ENCODE data around the gene ACY1.
A peak's percentile ranks its signal among the peaks of the same experiment; 100 is the strongest.

ACY1 gene

GRCh38 chr3:51995346-51996163 is 12.2 kb downstream of the ACY1 start, which contains the start of gene RPL29:
TSS of gene RPL29 (minus strand) at chr3:51995895. CDS start at chr3:51995461, 434 bp downstream.
- Histone ChIP-seq H3K9me3 (replicated peaks; ENCODE audit: insufficient read depth, low read length) (no peaks in the 10 kb centered on the region), H3K9me2 (replicated peaks; ENCODE audit: insufficient read depth, low read length) (no peaks in the 10 kb centered on the region), H3K4me1 (ENCODE audit: low read length) (peaks cover 8% of the 10 kb centered on the region), H2AFZ (ENCODE audit: low read length) (peak within 1 kb of the TSS; percentile 76; the same call in 1 of the 2 replicates), H3K79me2 (ENCODE audit: low read length) (peaks cover 30% of the 10 kb centered on the region), H3F3A (ENCODE audit: insufficient read depth, low read length) (peaks cover 30% of the 10 kb centered on the region), H3K4me3 (ENCODE audit: low read length) (peak within 1 kb of the TSS; percentile 94), H3K27me3 (replicated peaks; ENCODE audit: insufficient read depth, low read length) (peaks cover 10% of the 10 kb centered on the region; the same call in 1 of the 2 replicates), H3K4me2 (ENCODE audit: low read depth, low read length) (peak within 1 kb of the TSS; percentile 97), H3K9ac (ENCODE audit: low read length) (peak within 1 kb of the TSS; percentile 95), H4K20me1 (ENCODE audit: insufficient read depth, low read length) (no peaks in the 10 kb centered on the region), H3K36me3 (replicated peaks; ENCODE audit: insufficient read depth, low read length) (peaks cover 10% of the 10 kb centered on the region; the same call in 1 of the 2 replicates), H3K27ac (ENCODE audit: low read length) (peak within 1 kb of the TSS; percentile 69; the same call in 1 of the 2 replicates)
- TF ChIP-seq EZH2phosphoT487 (IDR thresholded peaks at IDR 0.05; ENCODE audit: low read length) (no peak), EZH2 (optimal IDR thresholded peaks at IDR 0.05; ENCODE audit: low read depth, low read length) (no peak)
- TF ChIP-seq, protein P1, sequence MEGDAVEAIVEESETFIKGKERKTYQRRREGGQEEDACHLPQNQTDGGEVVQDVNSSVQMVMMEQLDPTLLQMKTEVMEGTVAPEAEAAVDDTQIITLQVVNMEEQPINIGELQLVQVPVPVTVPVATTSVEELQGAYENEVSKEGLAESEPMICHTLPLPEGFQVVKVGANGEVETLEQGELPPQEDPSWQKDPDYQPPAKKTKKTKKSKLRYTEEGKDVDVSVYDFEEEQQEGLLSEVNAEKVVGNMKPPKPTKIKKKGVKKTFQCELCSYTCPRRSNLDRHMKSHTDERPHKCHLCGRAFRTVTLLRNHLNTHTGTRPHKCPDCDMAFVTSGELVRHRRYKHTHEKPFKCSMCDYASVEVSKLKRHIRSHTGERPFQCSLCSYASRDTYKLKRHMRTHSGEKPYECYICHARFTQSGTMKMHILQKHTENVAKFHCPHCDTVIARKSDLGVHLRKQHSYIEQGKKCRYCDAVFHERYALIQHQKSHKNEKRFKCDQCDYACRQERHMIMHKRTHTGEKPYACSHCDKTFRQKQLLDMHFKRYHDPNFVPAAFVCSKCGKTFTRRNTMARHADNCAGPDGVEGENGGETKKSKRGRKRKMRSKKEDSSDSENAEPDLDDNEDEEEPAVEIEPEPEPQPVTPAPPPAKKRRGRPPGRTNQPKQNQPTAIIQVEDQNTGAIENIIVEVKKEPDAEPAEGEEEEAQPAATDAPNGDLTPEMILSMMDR (IDR thresholded peaks at IDR 0.05; ENCODE audit: low read length): no peak
- DNase-seq: peak; percentile 93

- Histone ChIP-seq H3K4me1 (ENCODE audit: low read length) (peaks cover 8% of the 10 kb centered on the region), H3K27me3 (replicated peaks; ENCODE audit: insufficient read depth, low read length) (peaks cover 10% of the 10 kb centered on the region; the same call in 1 of the 2 replicates), H3K9me2 (replicated peaks; ENCODE audit: insufficient read depth, low read length) (no peaks in the 10 kb centered on the region), H3F3A (ENCODE audit: insufficient read depth, low read length) (peaks cover 23% of the 10 kb centered on the region), H4K20me1 (ENCODE audit: insufficient read depth, low read length) (no peaks in the 10 kb centered on the region), H3K4me3 (ENCODE audit: low read length) (no peak overlapping the region), H3K9ac (ENCODE audit: low read length) (no peak overlapping the region), H2AFZ (ENCODE audit: low read length) (no peak overlapping the region), H3K36me3 (replicated peaks; ENCODE audit: insufficient read depth, low read length) (peaks cover 10% of the 10 kb centered on the region; the same call in 1 of the 2 replicates), H3K9me3 (replicated peaks; ENCODE audit: insufficient read depth, low read length) (no peaks in the 10 kb centered on the region), H3K27ac (ENCODE audit: low read length) (no peak overlapping the region), H3K4me2 (ENCODE audit: low read depth, low read length) (no peak overlapping the region), H3K79me2 (ENCODE audit: low read length) (peaks cover 30% of the 10 kb centered on the region)
- TF ChIP-seq EZH2phosphoT487 (IDR thresholded peaks at IDR 0.05; ENCODE audit: low read length): no peak
- TF ChIP-seq, protein P1 (IDR thresholded peaks at IDR 0.05; ENCODE audit: low read length): no peak
- TF ChIP-seq EZH2 (optimal IDR thresholded peaks at IDR 0.05; ENCODE audit: low read depth, low read length): no peak
- DNase-seq: no peak
Observed at GRCh38 chr3:51997172-51997571, 13.8 kb downstream of the ACY1 start.

DNA sequence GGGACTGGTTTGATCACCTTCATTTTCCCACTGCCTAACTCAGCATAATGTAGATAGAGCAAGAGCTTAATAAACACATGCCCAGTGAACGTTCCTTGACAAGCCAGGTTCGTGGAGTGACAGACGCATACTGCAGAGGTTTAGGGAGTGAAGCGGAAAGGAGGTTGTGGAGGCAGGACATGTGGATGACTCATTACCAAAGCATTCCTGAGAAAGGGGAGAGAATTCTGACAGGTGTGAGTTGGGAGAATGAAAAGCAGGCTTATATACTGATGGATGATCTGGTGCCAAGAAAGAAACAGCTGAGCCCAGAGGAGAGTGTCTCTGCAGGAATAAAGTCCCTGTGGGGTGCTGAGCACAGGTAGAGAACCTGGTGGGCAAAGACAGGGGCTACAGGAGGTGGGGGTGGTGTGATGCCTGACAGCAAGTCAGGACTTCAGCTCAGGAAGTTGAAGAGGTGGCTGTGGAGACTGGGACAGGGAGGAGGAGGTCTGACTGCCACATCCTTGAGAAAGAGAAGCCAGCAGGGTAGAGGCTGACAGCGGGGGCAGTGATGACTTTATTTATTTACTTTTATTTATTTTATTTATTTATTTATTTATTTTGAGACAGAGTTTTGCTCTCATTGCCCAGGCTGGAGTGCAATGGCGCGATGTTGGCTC is 14.7 kb downstream of the ACY1 start:
- peaks cover 12% of the 10 kb centered on the region; the same call in 1 of the 2 replicates for H3K27me3 ChIP-seq (replicated peaks; ENCODE audit: insufficient read depth, low read length)
- TF ChIP-seq EZH2 (optimal IDR thresholded peaks at IDR 0.05; ENCODE audit: low read depth, low read length) (no peak), EZH2phosphoT487 (IDR thresholded peaks at IDR 0.05; ENCODE audit: low read length) (no peak)
- TF ChIP-seq, protein P1 (IDR thresholded peaks at IDR 0.05; ENCODE audit: low read length): no peak
- H3K36me3 ChIP-seq (replicated peaks; ENCODE audit: insufficient read depth, low read length): peaks cover 10% of the 10 kb centered on the region; the same call in 1 of the 2 replicates
- no peak for DNase-seq
- H2AFZ ChIP-seq (ENCODE audit: low read length): no peak overlapping the region
- peaks cover 23% of the 10 kb centered on the region for H3K79me2 ChIP-seq (ENCODE audit: low read length)
- H3K4me2 ChIP-seq (ENCODE audit: low read depth, low read length): no peak overlapping the region
- H4K20me1 ChIP-seq (ENCODE audit: insufficient read depth, low read length): no peaks in the 10 kb centered on the region
- H3K9me2 ChIP-seq (replicated peaks; ENCODE audit: insufficient read depth, low read length): no peaks in the 10 kb centered on the region
- peaks cover 16% of the 10 kb centered on the region for H3F3A ChIP-seq (ENCODE audit: insufficient read depth, low read length)
- H3K9ac ChIP-seq (ENCODE audit: low read length): no peak overlapping the region
- H3K4me1 ChIP-seq (ENCODE audit: low read length): peaks cover 8% of the 10 kb centered on the region
- H3K27ac ChIP-seq (ENCODE audit: low read length): no peak overlapping the region
- H3K4me3 ChIP-seq (ENCODE audit: low read length): no peak overlapping the region
- H3K9me3 ChIP-seq (replicated peaks; ENCODE audit: insufficient read depth, low read length): no peaks in the 10 kb centered on the region

Measured in MM.1S (cell line).